PC-9 (cell line): ENCODE results near the gene WDR3. TPM values are rescaled to one million over a fixed set of nuclear protein-coding genes. Genes with fewer than 3 reads are reported as not detected.

Experiments used
- BruUV-seq: library from RNA; stranded (reverse); fragments of 400-500 nt; replicated peaks from 2 replicates; lab custom pipeline; 2021; lab: Mats Ljungman, UMichigan
- CTCF ChIA-PET: fragments of 300-600 bp; sonication (Branson Sonifier 250); formaldehyde crosslinking; loops from one replicate; lab custom pipeline; 2022; ENCODE audit warnings: antibody characterized with exemption; lab: Charles Lee
- POLR2A ChIA-PET: fragments of 300-600 bp; sonication (Branson Sonifier 250); formaldehyde crosslinking; loops from one replicate; lab custom pipeline; 2022; ENCODE audit warnings: antibody characterized with exemption; ENCODE audit not compliant: unreplicated experiment; lab: Charles Lee
- DNase-seq, 2 experiments: peaks; one replicate each; pipeline versions ENCODE4 v3.0.0 to v3.0.0-alpha.2; 2015 to 2022; ENCODE audit warnings: mixed read lengths in 1 of 2
- H2AFZ ChIP-seq: fragments of 200-600 bp; sonication (generic); 2 replicates; pipeline ENCODE4 v1.8.1; 2017; ENCODE audit warnings: antibody characterized with exemption
- H3F3A ChIP-seq: fragments of 200-600 bp; sonication (generic); 2 replicates; pipeline ENCODE4 v1.8.1; 2017; ENCODE audit warnings: antibody characterized with exemption, mild to moderate bottlenecking, low read depth; ENCODE audit not compliant: insufficient read depth
- H3K27ac ChIP-seq: fragments of 200-600 bp; sonication (generic); 2 replicates; pipeline ENCODE4 v1.6.1; 2016; ENCODE audit warnings: mixed run types
- H3K27me3 ChIP-seq: fragments of 200-600 bp; sonication (generic); 2 replicates; pipeline ENCODE4 v1.6.1; 2016; ENCODE audit warnings: low read depth, mixed run types; ENCODE audit not compliant: insufficient read depth
- H3K36me3 ChIP-seq: fragments of 200-600 bp; sonication (generic); 2 replicates; pipeline ENCODE4 v1.6.1; 2016; ENCODE audit warnings: low read depth, mixed run types
- H3K4me1 ChIP-seq: fragments of 200-600 bp; sonication (generic); replicated peaks from 2 replicates; pipeline ENCODE4 v1.6.1; 2016; ENCODE audit warnings: mixed run types; ENCODE audit not compliant: insufficient read depth
- H3K4me2 ChIP-seq: fragments of 200-600 bp; sonication (generic); 2 replicates; pipeline ENCODE4 v1.6.1; 2017; ENCODE audit warnings: mixed run types
- H3K4me3 ChIP-seq: fragments of 200-600 bp; sonication (generic); 2 replicates; pipeline ENCODE4 v1.6.1; 2016; ENCODE audit warnings: mixed run types
- H3K79me2 ChIP-seq: fragments of 200-600 bp; sonication (generic); 2 replicates; pipeline ENCODE4 v1.6.1; 2017; ENCODE audit warnings: low read depth, mixed run types
- H3K9me2 ChIP-seq: fragments of 200-600 bp; sonication (generic); 2 replicates; pipeline ENCODE4 v1.8.1; 2017; ENCODE audit warnings: mild to moderate bottlenecking; ENCODE audit not compliant: insufficient read depth
- H3K9me3 ChIP-seq: fragments of 200-600 bp; sonication (generic); 2 replicates; pipeline ENCODE4 v1.8.1; 2016; ENCODE audit warnings: low read depth; ENCODE audit not compliant: insufficient read depth
- H4K20me1 ChIP-seq: fragments of 200-600 bp; sonication (generic); 2 replicates; pipeline ENCODE4 v1.8.1; 2017; ENCODE audit not compliant: insufficient read depth
- CTCF ChIP-seq: fragments of 200-600 bp; sonication (generic); conservative IDR thresholded peaks from 2 replicates; pipeline ENCODE4 v1.6.1; 2017; ENCODE audit warnings: mixed run types, antibody characterized with exemption, mild to moderate bottlenecking, moderate library complexity
- EZH2 ChIP-seq: fragments of 200-600 bp; sonication (generic); IDR thresholded peaks from 2 replicates; pipeline ENCODE4 v1.8.0; 2017; ENCODE audit warnings: antibody characterized with exemption, low read depth
- intact Hi-C: fragments of 100-400 bp; cut with micrococcal nuclease; formaldehyde crosslinking; loops from one replicate; pipeline ENCODE4 v1.10.0; 2022; ENCODE audit not compliant: unreplicated experiment
- total RNA-seq: library from RNA; stranded (reverse); gene quantifications from 2 replicates; pipeline ENCODE4 v1.2.3, GENCODE V29; 2021

WDR3 gene
- total RNA-seq, 1 experiment from 2014 or later, result 38.3 TPM

DNA sequence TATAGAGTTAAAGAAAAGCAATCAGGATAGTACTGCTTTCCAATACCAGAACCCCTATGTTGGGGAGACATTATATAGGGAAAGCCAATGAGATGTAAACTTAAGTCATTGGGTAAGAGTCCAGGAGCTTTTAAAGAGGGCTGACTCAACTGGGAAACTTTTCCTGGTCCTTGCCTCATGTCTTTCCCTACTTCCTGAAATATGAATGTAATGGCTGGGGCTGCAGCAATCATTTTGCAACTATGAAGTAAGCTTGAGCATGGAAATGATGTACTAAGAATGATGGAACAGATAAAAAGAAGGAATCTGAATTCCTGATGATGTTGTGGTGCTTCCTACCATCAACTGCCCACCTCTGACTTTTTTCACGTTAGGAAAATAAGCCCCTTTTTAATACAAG lies 55.7 kb downstream of the WDR3 start:
- Histone ChIP-seq H3F3A (no peaks in the 10 kb centered on the region), H2AFZ (no peak overlapping the region), H3K9me3 (0 out of 2 replicates have a peak, but pooled peaks cover 2% of the 10 kb centered on the region), H3K79me2 (no peaks in the 10 kb centered on the region), H3K4me3 (no peak overlapping the region), H3K27ac (no peak overlapping the region), H4K20me1 (no peaks in the 10 kb centered on the region), H3K4me1 (no peaks in the 10 kb centered on the region), H3K27me3 (peaks cover 30% of the 10 kb centered on the region), H3K36me3 (no peaks in the 10 kb centered on the region), H3K9me2 (no peaks in the 10 kb centered on the region), H3K4me2 (no peak overlapping the region)
- DNase-seq, result no peak
- CTCF ChIA-PET, result no interaction called here
- POLR2A ChIA-PET, result no interaction called here
- no TSS peak for BruUV-seq
- intact Hi-C loops, result no loop called here
- TF ChIP-seq EZH2 (no peak), CTCF (no peak)

DNA sequence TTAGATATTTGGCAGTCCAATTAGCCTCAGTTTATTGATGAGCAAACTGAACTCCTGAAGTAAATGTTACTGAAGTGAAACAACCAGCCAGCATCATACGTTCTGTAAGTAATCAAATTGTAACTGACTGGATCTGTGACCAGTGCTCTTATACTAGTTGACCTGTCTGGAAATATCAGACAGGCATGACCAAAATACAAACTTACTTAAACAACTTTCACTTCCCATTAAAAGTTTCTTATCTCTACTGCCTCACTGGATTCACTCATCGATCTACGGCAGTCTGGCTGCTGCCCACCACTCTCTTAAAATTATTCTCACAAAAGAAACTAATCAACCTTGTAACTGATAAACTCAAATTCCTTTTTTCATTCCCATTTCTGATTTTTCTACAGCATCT lies 56.4 kb downstream of the WDR3 start:
- no TSS peak for BruUV-seq
- H3K4me3 ChIP-seq, result no peak overlapping the region
- intact Hi-C loops, result no loop called here
- H3K4me1 ChIP-seq, result no peaks in the 10 kb centered on the region
- POLR2A ChIA-PET, result no interaction called here
- no peaks in the 10 kb centered on the region for H3K79me2 ChIP-seq
- H3K36me3 ChIP-seq, result no peaks in the 10 kb centered on the region
- no peak overlapping the region for H3K27ac ChIP-seq
- CTCF ChIA-PET, result no interaction called here
- 0 out of 2 replicates have a peak, but pooled peaks cover 2% of the 10 kb centered on the region for H3K9me3 ChIP-seq
- no peak for DNase-seq
- peaks cover 24% of the 10 kb centered on the region; the same call in 1 of the 2 replicates for H3K27me3 ChIP-seq
- H3K9me2 ChIP-seq, result no peaks in the 10 kb centered on the region
- H4K20me1 ChIP-seq, result no peaks in the 10 kb centered on the region
- no peak overlapping the region for H2AFZ ChIP-seq
- no peak for TF ChIP-seq CTCF
- no peak for TF ChIP-seq EZH2
- no peaks in the 10 kb centered on the region for H3F3A ChIP-seq
- no peak overlapping the region for H3K4me2 ChIP-seq

- H3K27ac ChIP-seq, result no peak overlapping the region
- no peak for DNase-seq
Measured at GRCh38 chr1:118004312-118004711, 74.8 kb downstream of the WDR3 start.

More at GRCh38 chr1:118004312-118004711, 74.8 kb downstream of the WDR3 start:
- Histone ChIP-seq H3K36me3 (no peaks in the 10 kb centered on the region), H3K9me3 (no peaks in the 10 kb centered on the region), H3K79me2 (no peaks in the 10 kb centered on the region), H3F3A (no peaks in the 10 kb centered on the region), H3K4me3 (no peak overlapping the region), H2AFZ (no peak overlapping the region), H3K4me2 (no peak overlapping the region), H3K27me3 (peaks cover 10% of the 10 kb centered on the region), H3K9me2 (0 out of 2 replicates have a peak, but pooled peaks cover 7% of the 10 kb centered on the region), H3K4me1 (no peaks in the 10 kb centered on the region), H4K20me1 (no peaks in the 10 kb centered on the region)
- ChIA-PET CTCF (no interaction called here), POLR2A (no interaction called here)
- TF ChIP-seq EZH2 (no peak), CTCF (no peak)
- intact Hi-C loops, result no loop called here
- no TSS peak for BruUV-seq
